NCI-H1694 treated with DMSO at 0.1 percent for 48 hours (cell line): ENCODE measurements around the gene SHC3.
A peak's percentile ranks its signal among the peaks of the same experiment; 100 is the strongest.

ENCODE experiments used
- DNase-seq: peaks from one replicate; lab custom pipeline; 2025; lab: John Stamatoyannopoulos, UW

The SHC3 gene

GRCh38 chr9:89022001-89022759 is 156.4 kb downstream of the SHC3 start:
- no peak for DNase-seq

- no peak for DNase-seq
Measured at GRCh38 chr9:89021154-89021803, 157.3 kb downstream of the SHC3 start.

- DNase-seq: no peak
Measured at GRCh38 chr9:89020754-89021153, 157.9 kb downstream of the SHC3 start.

GRCh38 chr9:89015336-89015735 is 163.3 kb downstream of the SHC3 start:
- DNase-seq: no peak

GRCh38 chr9:89014153-89014552 is 164.5 kb downstream of the SHC3 start:
- DNase-seq: no peak

GRCh38 chr9:89013660-89014059 is 165.0 kb downstream of the SHC3 start:
- DNase-seq: no peak

GRCh38 chr9:89012294-89013042 is 166.2 kb downstream of the SHC3 start:
- DNase-seq: no peak

- no peak for DNase-seq
Measured at GRCh38 chr9:89011683-89012082, 166.9 kb downstream of the SHC3 start.

GRCh38 chr9:89010526-89011111 is 168.0 kb downstream of the SHC3 start:
- DNase-seq: peak; percentile 12

GRCh38 chr9:89010056-89010455 is 168.6 kb downstream of the SHC3 start:
- DNase-seq: no peak

GRCh38 chr9:89009546-89009840 is 169.1 kb downstream of the SHC3 start:
- DNase-seq: no peak

GRCh38 chr9:89008744-89009545 is 169.7 kb downstream of the SHC3 start:
- no peak for DNase-seq

GRCh38 chr9:89008055-89008743 is 170.4 kb downstream of the SHC3 start:
- DNase-seq: no peak

- no peak for DNase-seq
Measured at GRCh38 chr9:89006996-89007967, 171.3 kb downstream of the SHC3 start.

GRCh38 chr9:89006267-89006666 is 172.4 kb downstream of the SHC3 start:
- no peak for DNase-seq

GRCh38 chr9:89005323-89005722 is 173.3 kb downstream of the SHC3 start:
- DNase-seq: no peak

GRCh38 chr9:89002987-89003386 is 175.6 kb downstream of the SHC3 start:
- DNase-seq: no peak

GRCh38 chr9:89001917-89002540 is 176.6 kb downstream of the SHC3 start:
- DNase-seq: no peak
